SH-SY5Y (cell line): ENCODE data around the gene MAGI2.

Source experiments
- GATA2 ChIP-seq: IDR thresholded peaks from 2 replicates; pipeline ENCODE4 v1.6.1; 2011; ENCODE audit warnings: mild to moderate bottlenecking, low read depth, low read length
- GATA3 ChIP-seq: IDR thresholded peaks from 2 replicates; pipeline ENCODE4 v1.6.1; 2011; ENCODE audit warnings: low read depth, mild to moderate bottlenecking, low read length, moderate library complexity

GRCh38 chr7:79475455-79475854, 22.0 kb upstream of the MAGI2 start:
- TF ChIP-seq GATA2 (no peak), GATA3 (no peak)
